ENCODE measurements around the gene PTGIR.

The PTGIR gene

DNA sequence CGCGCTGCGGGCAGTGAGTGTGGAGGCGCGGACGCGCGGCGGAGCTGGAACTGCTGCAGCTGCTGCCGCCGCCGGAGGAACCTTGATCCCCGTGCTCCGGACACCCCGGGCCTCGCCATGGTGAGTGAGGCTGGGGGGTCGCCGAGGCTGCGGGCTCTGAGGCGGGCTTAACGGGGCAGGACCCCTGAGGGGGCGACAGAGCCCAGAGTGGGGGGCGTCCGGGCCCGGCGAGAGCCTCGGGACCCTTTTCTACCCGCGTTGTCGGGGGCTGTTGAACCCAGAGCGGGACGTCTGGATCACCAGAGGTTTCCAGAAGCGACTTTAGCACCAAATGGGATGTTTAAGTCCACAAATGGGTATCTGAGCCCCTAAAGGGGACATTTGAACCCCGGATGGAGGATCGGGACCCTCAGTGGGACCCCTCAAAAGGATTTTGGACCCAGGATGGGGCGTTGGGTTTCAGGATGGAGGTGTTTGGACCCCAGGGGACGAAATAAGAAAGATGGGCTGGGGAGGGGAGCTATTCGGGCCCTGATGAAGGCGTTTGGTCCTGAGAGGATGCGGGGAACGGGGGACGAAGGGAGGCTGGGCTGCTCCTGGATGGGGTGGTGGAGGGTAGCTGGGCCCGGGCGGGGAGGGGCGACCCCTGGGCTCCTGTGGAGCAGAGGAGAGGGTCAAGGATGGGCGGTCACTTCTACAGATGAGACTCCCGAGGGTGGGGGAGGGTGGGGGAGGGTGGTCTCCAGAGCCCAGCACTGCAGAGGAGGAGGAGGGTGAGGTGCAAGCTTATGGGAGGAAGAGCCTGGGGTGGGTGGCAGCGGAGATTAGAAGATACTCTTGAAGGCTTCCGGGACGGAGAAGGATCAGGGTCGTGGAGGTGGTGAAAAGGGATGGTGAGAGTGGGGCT, 23.3 kb downstream of the PTGIR start, which contains the start of gene CALM3:
TSS of gene CALM3 (plus strand) at position 13 of the 907 bp plus-strand sequence. CDS start at position 118, 105 bp downstream.
- Histone ChIP-seq H3K9me3 (no peaks in the 10 kb centered on the region), H3K27me3 (no peaks in the 10 kb centered on the region), H3K4me3 (ENCODE audit: low read depth, low read length) (peak within 1 kb of the TSS; percentile 100), H3K4me1 (no peaks in the 10 kb centered on the region; the same call in 1 of the 2 replicates), H3K36me3 (peaks cover 17% of the 10 kb centered on the region)
- no peak for DNase-seq
- TF ChIP-seq, protein P1, sequence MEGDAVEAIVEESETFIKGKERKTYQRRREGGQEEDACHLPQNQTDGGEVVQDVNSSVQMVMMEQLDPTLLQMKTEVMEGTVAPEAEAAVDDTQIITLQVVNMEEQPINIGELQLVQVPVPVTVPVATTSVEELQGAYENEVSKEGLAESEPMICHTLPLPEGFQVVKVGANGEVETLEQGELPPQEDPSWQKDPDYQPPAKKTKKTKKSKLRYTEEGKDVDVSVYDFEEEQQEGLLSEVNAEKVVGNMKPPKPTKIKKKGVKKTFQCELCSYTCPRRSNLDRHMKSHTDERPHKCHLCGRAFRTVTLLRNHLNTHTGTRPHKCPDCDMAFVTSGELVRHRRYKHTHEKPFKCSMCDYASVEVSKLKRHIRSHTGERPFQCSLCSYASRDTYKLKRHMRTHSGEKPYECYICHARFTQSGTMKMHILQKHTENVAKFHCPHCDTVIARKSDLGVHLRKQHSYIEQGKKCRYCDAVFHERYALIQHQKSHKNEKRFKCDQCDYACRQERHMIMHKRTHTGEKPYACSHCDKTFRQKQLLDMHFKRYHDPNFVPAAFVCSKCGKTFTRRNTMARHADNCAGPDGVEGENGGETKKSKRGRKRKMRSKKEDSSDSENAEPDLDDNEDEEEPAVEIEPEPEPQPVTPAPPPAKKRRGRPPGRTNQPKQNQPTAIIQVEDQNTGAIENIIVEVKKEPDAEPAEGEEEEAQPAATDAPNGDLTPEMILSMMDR (IDR thresholded peaks at IDR 0.05; ENCODE audit: low read depth, low read length), result no peak

DNA sequence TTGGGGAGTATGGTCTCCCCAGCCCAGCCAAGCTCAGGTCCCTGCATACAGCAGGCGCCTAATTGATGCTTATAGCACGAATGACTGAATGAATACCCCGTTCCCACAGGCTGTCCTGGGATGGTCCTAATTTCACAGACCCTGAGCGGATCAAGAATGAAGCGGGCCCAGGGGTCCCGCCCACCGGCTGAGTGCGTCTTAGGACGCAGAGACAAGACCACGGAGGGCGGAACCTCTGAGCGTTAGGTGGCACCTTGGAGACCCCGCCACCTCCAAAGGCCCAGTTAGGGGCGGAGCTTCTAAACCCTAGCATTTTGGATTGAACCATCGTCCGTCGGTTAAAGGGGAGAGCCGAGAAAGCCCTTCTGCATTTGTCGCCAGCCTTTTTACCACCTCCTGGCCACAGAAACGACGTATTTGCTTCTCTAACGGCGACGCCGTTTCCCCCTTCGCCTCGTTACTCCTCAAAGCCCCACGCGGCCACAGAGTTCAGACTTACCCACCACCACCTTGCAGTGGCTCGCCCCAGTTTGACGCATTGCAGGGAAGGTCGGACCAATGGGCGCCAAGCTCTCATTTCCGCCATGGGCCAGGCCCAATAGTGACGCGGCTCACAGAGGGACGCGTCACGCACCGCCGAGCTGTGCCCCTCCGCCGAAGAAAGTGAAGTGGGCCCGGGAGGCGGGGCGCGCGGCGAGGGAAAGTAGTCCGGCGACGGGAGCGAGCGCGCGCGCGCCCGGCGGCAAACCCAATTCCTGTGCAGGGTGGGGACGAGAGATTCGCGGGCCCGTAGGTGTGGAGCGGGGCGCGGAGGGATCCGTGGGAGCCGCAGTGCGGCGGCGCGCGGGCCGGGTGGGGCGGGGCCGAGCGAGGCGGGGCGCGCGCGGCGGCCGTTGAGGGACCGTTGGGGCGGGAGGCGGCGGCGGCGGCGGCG, 24.2 kb downstream of the PTGIR start:
- peaks cover 8% of the 10 kb centered on the region for H3K36me3 ChIP-seq
- H3K9me3 ChIP-seq, result no peaks in the 10 kb centered on the region
- DNase-seq, result peak; percentile 94
- H3K27me3 ChIP-seq, result no peaks in the 10 kb centered on the region
- no peaks in the 10 kb centered on the region; the same call in 1 of the 2 replicates for H3K4me1 ChIP-seq
- peak overlapping the region; percentile 100 for H3K4me3 ChIP-seq (ENCODE audit: low read depth, low read length)
- TF ChIP-seq, protein P1 (IDR thresholded peaks at IDR 0.05; ENCODE audit: low read depth, low read length), result no peak

DNA sequence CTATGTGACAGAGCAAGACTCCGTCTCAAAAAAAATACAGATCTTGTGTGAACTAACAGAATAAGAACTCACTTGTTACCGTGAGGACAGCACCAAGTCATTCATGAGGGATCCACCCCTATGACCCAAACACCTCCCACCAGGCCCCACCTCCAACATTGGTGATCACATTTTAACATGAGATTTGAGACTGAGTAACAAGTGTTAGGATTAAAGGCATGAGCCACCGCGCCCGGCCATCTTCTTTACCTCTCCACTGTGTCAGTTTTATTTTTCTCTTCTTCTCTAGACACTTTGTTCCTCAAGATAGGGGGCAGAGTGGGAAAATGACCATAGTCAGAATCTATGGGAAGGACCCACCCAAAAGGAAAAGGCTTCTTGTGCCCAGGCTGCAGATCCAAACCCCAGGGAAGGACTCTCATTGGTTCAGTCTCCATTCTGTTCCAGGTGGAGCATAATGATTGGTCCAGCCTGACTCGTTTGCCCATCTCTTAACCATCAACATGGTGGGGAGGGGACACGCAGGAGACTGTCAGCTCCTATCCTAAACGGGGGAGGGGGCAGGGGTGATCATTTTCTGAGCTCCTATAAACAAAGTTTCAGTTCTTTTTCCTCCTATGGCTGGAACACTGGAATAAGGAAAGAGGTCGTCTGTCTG, 25.0 kb downstream of the PTGIR start:
- TF ChIP-seq, protein P1 (IDR thresholded peaks at IDR 0.05; ENCODE audit: low read depth, low read length), result no peak
- DNase-seq, result no peak
- Histone ChIP-seq H3K27me3 (no peaks in the 10 kb centered on the region), H3K9me3 (no peaks in the 10 kb centered on the region), H3K4me3 (ENCODE audit: low read depth, low read length) (peak overlapping the region; percentile 72), H3K4me1 (no peaks in the 10 kb centered on the region; the same call in 1 of the 2 replicates), H3K36me3 (peaks cover under 1% of the 10 kb centered on the region; the same call in 1 of the 2 replicates)

DNA sequence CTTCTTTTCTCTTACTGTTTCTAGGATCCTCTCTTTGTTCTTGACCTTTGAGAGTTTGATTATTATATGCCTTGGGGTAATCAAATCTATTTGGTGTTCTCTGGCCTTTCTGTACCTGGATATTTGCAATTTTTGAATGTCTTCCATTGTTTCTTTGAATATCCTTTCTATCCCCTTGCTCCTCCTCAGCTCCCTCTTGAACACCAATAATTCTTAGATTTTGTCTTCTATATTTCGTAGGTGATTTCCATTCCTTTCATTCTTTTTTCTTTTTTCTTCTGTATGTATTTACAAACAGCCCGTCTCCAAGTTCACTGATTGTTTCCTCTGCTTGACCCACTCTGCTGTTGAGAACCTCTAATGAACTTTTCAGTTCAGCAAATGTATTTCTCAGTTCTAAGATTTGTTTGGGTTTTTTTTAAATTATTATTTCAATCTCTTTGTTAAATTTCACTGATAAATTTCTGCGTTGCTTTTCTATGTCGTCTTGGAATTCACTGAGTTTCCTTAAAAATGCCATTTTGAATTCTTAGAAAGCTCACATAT, 26.4 kb downstream of the PTGIR start:
- Histone ChIP-seq H3K36me3 (no peaks in the 10 kb centered on the region; the same call in 1 of the 2 replicates), H3K4me3 (ENCODE audit: low read depth, low read length) (no peak overlapping the region), H3K9me3 (no peaks in the 10 kb centered on the region), H3K4me1 (no peaks in the 10 kb centered on the region; the same call in 1 of the 2 replicates), H3K27me3 (no peaks in the 10 kb centered on the region)
- no peak for DNase-seq
- TF ChIP-seq, protein P1 (IDR thresholded peaks at IDR 0.05; ENCODE audit: low read depth, low read length), result no peak

DNA sequence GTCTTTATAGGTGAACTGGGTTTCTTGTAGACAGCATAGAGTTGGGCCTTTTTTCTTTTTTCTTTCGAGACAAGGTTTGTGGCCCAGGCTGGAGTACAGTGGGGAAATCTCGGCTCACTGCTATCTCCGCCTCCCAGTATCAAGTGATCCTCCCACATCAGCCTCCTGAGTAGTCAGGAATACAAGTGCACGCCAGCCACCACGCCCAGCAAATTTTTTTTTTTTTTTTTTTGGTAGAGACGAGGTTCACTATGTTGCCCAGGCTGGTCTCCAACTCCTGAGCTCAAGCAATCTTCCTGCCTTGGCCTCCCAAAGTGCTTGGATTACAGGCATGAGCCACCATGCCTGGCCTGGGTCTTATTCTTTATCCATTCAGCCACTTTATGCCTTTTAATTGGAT, 28.9 kb downstream of the PTGIR start:
- no peaks in the 10 kb centered on the region for H3K4me1 ChIP-seq
- no peak for DNase-seq
- H3K36me3 ChIP-seq, result no peaks in the 10 kb centered on the region
- H3K27me3 ChIP-seq, result no peaks in the 10 kb centered on the region
- TF ChIP-seq, protein P1 (IDR thresholded peaks at IDR 0.05; ENCODE audit: low read depth, low read length), result no peak
- no peaks in the 10 kb centered on the region for H3K9me3 ChIP-seq
- H3K4me3 ChIP-seq (ENCODE audit: low read depth, low read length), result no peak overlapping the region
